Effector memory CD8-positive, alpha-beta T cell (primary cell): ENCODE results near the gene HOXB3.

Experiments
- ATAC-seq: fragments of 150-1000 bp; cut with Tn5 transposase; replicated peaks from 2 replicates; pipeline ENCODE4 v1.10.0; 2021; ENCODE audit warnings: mild to moderate bottlenecking, moderate library complexity
- DNase-seq, 3 experiments: peaks; one replicate each; pipeline ENCODE4 v3.0.0; 2021
- H3K27ac Mint-ChIP-seq, 2 donors: one replicate each; pipeline ENCODE4 v1.8.0; 2022; ENCODE audit warnings: mild to moderate bottlenecking in 2 of 2, mixed read lengths in 2 of 2, moderate library complexity in 2 of 2
- H3K27me3 Mint-ChIP-seq, 2 donors: one replicate each; pipeline ENCODE4 v1.8.0; 2022; ENCODE audit warnings: mixed read lengths in 2 of 2
- H3K36me3 Mint-ChIP-seq: one replicate; pipeline ENCODE4 v1.8.0; 2022; ENCODE audit warnings: mild to moderate bottlenecking, moderate library complexity, mixed read lengths; ENCODE audit not compliant: insufficient read depth
- H3K4me1 Mint-ChIP-seq, 2 donors: one replicate each; pipeline ENCODE4 v1.8.0; 2022; ENCODE audit warnings: low read depth in 2 of 2, mixed read lengths in 2 of 2
- H3K4me3 Mint-ChIP-seq, 2 donors: one replicate each; pipeline ENCODE4 v1.8.0; 2022; ENCODE audit warnings: mild to moderate bottlenecking in 2 of 2, mixed read lengths in 2 of 2, moderate library complexity in 2 of 2
- H3K9me3 Mint-ChIP-seq, 2 donors: one replicate each; pipeline ENCODE4 v1.8.0; 2022; ENCODE audit warnings: mixed read lengths in 2 of 2

The HOXB3 gene

GRCh38 chr17:48576479-48577309 is 13.3 kb downstream of the HOXB3 start:
- Mint-ChIP-seq H3K27ac (peak overlapping the region in 1 of 2 donors; percentile 53), H3K9me3 (no peaks in the 10 kb centered on the region), H3K4me3 (peak overlapping the region; percentile 90 to 94), H3K4me1 (peaks cover 10 to 20% of the 10 kb centered on the region in 2 donors), H3K27me3 (peaks cover 30 to 32% of the 10 kb centered on the region in 2 donors), H3K36me3 (peaks cover 9% of the 10 kb centered on the region)
- ATAC-seq (no peak), DNase-seq (no peak)

- H3K27ac Mint-ChIP-seq, result no peak overlapping the region
- H3K4me3 Mint-ChIP-seq, result no peak overlapping the region
Measured at GRCh38 chr17:48575673-48576478, 14.2 kb downstream of the HOXB3 start.

GRCh38 chr17:48575066-48575582 is 14.9 kb downstream of the HOXB3 start:
- Mint-ChIP-seq H3K4me3 (no peak overlapping the region), H3K27me3 (peaks cover 14 to 16% of the 10 kb centered on the region in 2 donors), H3K4me1 (peaks cover 8 to 20% of the 10 kb centered on the region in 2 donors), H3K27ac (no peak overlapping the region), H3K9me3 (no peaks in the 10 kb centered on the region), H3K36me3 (peaks cover 7% of the 10 kb centered on the region)
- ATAC-seq (no peak), DNase-seq (no peak)

More at GRCh38 chr17:48575673-48576478, 14.2 kb downstream of the HOXB3 start:
- DNase-seq, result no peak
- H3K9me3 Mint-ChIP-seq, result no peaks in the 10 kb centered on the region
- ATAC-seq, result no peak
- peaks cover 9% of the 10 kb centered on the region for H3K36me3 Mint-ChIP-seq
- H3K27me3 Mint-ChIP-seq, result peaks cover 22 to 23% of the 10 kb centered on the region in 2 donors
- peaks cover 8 to 20% of the 10 kb centered on the region in 2 donors for H3K4me1 Mint-ChIP-seq

GRCh38 chr17:48574505-48575065 is 15.5 kb downstream of the HOXB3 start:
- Mint-ChIP-seq H3K36me3 (peaks cover 5% of the 10 kb centered on the region), H3K27me3 (peaks cover 9 to 10% of the 10 kb centered on the region in 2 donors), H3K4me1 (peaks cover 8 to 20% of the 10 kb centered on the region in 2 donors), H3K4me3 (no peak overlapping the region), H3K27ac (no peak overlapping the region), H3K9me3 (no peaks in the 10 kb centered on the region)
- ATAC-seq, result no peak
- DNase-seq, result no peak

- Mint-ChIP-seq H3K4me3 (no peak overlapping the region), H3K9me3 (no peaks in the 10 kb centered on the region), H3K36me3 (no peaks in the 10 kb centered on the region), H3K27ac (no peak overlapping the region), H3K27me3 (no peaks in the 10 kb centered on the region), H3K4me1 (peaks cover 0 to 9% of the 10 kb centered on the region in 2 donors)
- no peak for DNase-seq
- no peak for ATAC-seq
Measured at GRCh38 chr17:48571826-48572417, 18.1 kb downstream of the HOXB3 start.

- Mint-ChIP-seq H3K4me3 (no peak overlapping the region), H3K27me3 (no peaks in the 10 kb centered on the region)
Measured at GRCh38 chr17:48571024-48571818, 18.8 kb downstream of the HOXB3 start.

GRCh38 chr17:48570325-48571023 is 19.6 kb downstream of the HOXB3 start:
- Mint-ChIP-seq H3K36me3 (no peaks in the 10 kb centered on the region), H3K4me3 (no peak overlapping the region), H3K27ac (no peak overlapping the region), H3K27me3 (no peaks in the 10 kb centered on the region), H3K4me1 (peaks cover 0 to 8% of the 10 kb centered on the region in 2 donors), H3K9me3 (no peaks in the 10 kb centered on the region)
- ATAC-seq (no peak), DNase-seq (no peak)

More at GRCh38 chr17:48571024-48571818, 18.8 kb downstream of the HOXB3 start:
- no peak overlapping the region for H3K27ac Mint-ChIP-seq
- H3K36me3 Mint-ChIP-seq, result no peaks in the 10 kb centered on the region
- DNase-seq (no peak), ATAC-seq (no peak)
- peaks cover 0 to 9% of the 10 kb centered on the region in 2 donors for H3K4me1 Mint-ChIP-seq
- H3K9me3 Mint-ChIP-seq, result no peaks in the 10 kb centered on the region

- H3K4me1 Mint-ChIP-seq, result peaks cover 0 to 8% of the 10 kb centered on the region in 2 donors
- H3K27me3 Mint-ChIP-seq, result no peaks in the 10 kb centered on the region
- no peak for ATAC-seq
- DNase-seq, result no peak
- H3K36me3 Mint-ChIP-seq, result no peaks in the 10 kb centered on the region
- no peaks in the 10 kb centered on the region for H3K9me3 Mint-ChIP-seq
- no peak overlapping the region for H3K27ac Mint-ChIP-seq
- H3K4me3 Mint-ChIP-seq, result no peak overlapping the region
Measured at GRCh38 chr17:48569674-48570324, 20.2 kb downstream of the HOXB3 start.

- ATAC-seq (no peak), DNase-seq (no peak)
- Mint-ChIP-seq H3K9me3 (no peaks in the 10 kb centered on the region), H3K27me3 (no peaks in the 10 kb centered on the region), H3K4me3 (no peak overlapping the region), H3K27ac (no peak overlapping the region), H3K36me3 (no peaks in the 10 kb centered on the region), H3K4me1 (peaks cover 0 to 8% of the 10 kb centered on the region in 2 donors)
Measured at GRCh38 chr17:48569240-48569582, 20.8 kb downstream of the HOXB3 start.

GRCh38 chr17:48568499-48569239 is 21.4 kb downstream of the HOXB3 start:
- Mint-ChIP-seq H3K36me3 (no peaks in the 10 kb centered on the region), H3K27me3 (no peaks in the 10 kb centered on the region), H3K27ac (no peak overlapping the region), H3K9me3 (no peaks in the 10 kb centered on the region), H3K4me1 (peaks cover 0 to 6% of the 10 kb centered on the region in 2 donors), H3K4me3 (no peak overlapping the region)
- no peak for ATAC-seq
- DNase-seq, result no peak

GRCh38 chr17:48567646-48568354 is 22.2 kb downstream of the HOXB3 start:
- no peaks in the 10 kb centered on the region for H3K27me3 Mint-ChIP-seq
- no peak for DNase-seq
- no peak for ATAC-seq
- no peak overlapping the region for H3K4me3 Mint-ChIP-seq
- H3K27ac Mint-ChIP-seq, result no peak overlapping the region
- peaks cover 0 to 3% of the 10 kb centered on the region in 2 donors for H3K4me1 Mint-ChIP-seq
- no peaks in the 10 kb centered on the region for H3K9me3 Mint-ChIP-seq
- no peaks in the 10 kb centered on the region for H3K36me3 Mint-ChIP-seq
